Upper lobe of left lung (tissue), 4 donors: ENCODE measurements around the gene PPTC7.

Experiments used
- CTCF ChIP-seq, 6 experiments: fragments of 450-650 bp in 4 of 6; fragments of 200-600 bp in 2 of 6; sonication (generic) in 2 of 6; IDR thresholded peaks; one replicate each; pipeline ENCODE4 v1.5.1; 2016 to 2019; ENCODE audit warnings: antibody characterized with exemption in 6 of 6
- POLR2AphosphoS5 ChIP-seq, 2 donors: sonication (generic); formaldehyde crosslinking; IDR thresholded peaks; one replicate each; pipeline ENCODE4 v1.5.1; 2017; ENCODE audit warnings: antibody characterized with exemption in 2 of 2

- no peak for TF ChIP-seq CTCF (IDR thresholded peaks at IDR 0.05)
- TF ChIP-seq POLR2AphosphoS5 (IDR thresholded peaks at IDR 0.05): no peak
Observed at GRCh38 chr12:110548678-110549077, 34.4 kb downstream of the PPTC7 start.
